Smooth muscle cell (in vitro differentiated cells): ENCODE measurements around the gene TMEM150B. TPM values are rescaled to one million over a fixed set of nuclear protein-coding genes. Genes with fewer than 3 reads are reported as not detected.

Experiments used
- DNase-seq: peaks from one replicate; lab custom pipeline; 2025; ENCODE audit not compliant: unreplicated experiment; lab: John Stamatoyannopoulos, UW
- H2AFZ ChIP-seq: fragments of 200-600 bp; sonication (generic); 2 replicates; pipeline ENCODE4 v1.6.0; 2016; ENCODE audit warnings: antibody characterized with exemption, low read depth, mild to moderate bottlenecking
- H3F3A ChIP-seq: fragments of 200-600 bp; sonication (generic); 2 replicates; pipeline ENCODE4 v1.6.0; 2017; ENCODE audit warnings: antibody characterized with exemption, low read depth
- H3K27ac ChIP-seq: fragments of 200-600 bp; sonication (generic); 2 replicates; pipeline ENCODE4 v1.5.1; 2016; ENCODE audit warnings: low read depth, mild to moderate bottlenecking
- H3K27me3 ChIP-seq: fragments of 200-600 bp; sonication (generic); 2 replicates; pipeline ENCODE4 v1.6.1; 2016; ENCODE audit warnings: low read depth, mild to moderate bottlenecking
- H3K36me3 ChIP-seq: fragments of 200-600 bp; sonication (generic); 2 replicates; pipeline ENCODE4 v1.5.1; 2016; ENCODE audit warnings: low read depth
- H3K4me1 ChIP-seq: fragments of 200-600 bp; sonication (generic); 2 replicates; pipeline ENCODE4 v1.5.1; 2016; ENCODE audit warnings: low read depth
- H3K4me2 ChIP-seq: fragments of 200-600 bp; sonication (generic); 2 replicates; pipeline ENCODE4 v1.6.0; 2016; ENCODE audit warnings: mild to moderate bottlenecking
- H3K4me3 ChIP-seq: fragments of 200-600 bp; sonication (generic); 2 replicates; pipeline ENCODE4 v1.5.1; 2016; ENCODE audit warnings: mild to moderate bottlenecking
- H3K79me2 ChIP-seq: fragments of 200-600 bp; sonication (generic); 2 replicates; pipeline ENCODE4 v1.6.0; 2016; ENCODE audit warnings: low read depth, mild to moderate bottlenecking
- H3K9ac ChIP-seq: fragments of 200-600 bp; sonication (generic); 2 replicates; pipeline ENCODE4 v1.6.0; 2016; ENCODE audit warnings: low read depth
- H3K9me3 ChIP-seq: fragments of 200-600 bp; sonication (generic); replicated peaks from 2 replicates; pipeline ENCODE4 v1.5.1; 2016; ENCODE audit warnings: low read depth
- H4K20me1 ChIP-seq: fragments of 200-600 bp; sonication (generic); 2 replicates; pipeline ENCODE4 v1.6.0; 2016; ENCODE audit warnings: low read depth
- WGBS: methylation state at CpG from one replicate; pipeline ENCODE4 v1.1.7; 2016; ENCODE audit warnings: low lambda C conversion rate; 5-methylcytosine and 5-hydroxymethylcytosine counted together
- polyA plus RNA-seq: library from polyadenylated mRNA; unstranded; fragments of >200 nt; fragmentation: Nextera tagmentation; extraction: Ambion mirVana; gene quantifications from 2 replicates; pipeline ENCODE4 v1.2.1, GENCODE V29; 2016
- total RNA-seq: library from RNA; depleted of rRNA; stranded (reverse); fragments of >200 nt; gene quantifications from 2 replicates; pipeline ENCODE4 v1.2.3, GENCODE V29; 2014
- TF ChIP-seq, protein P1 (sequence below): fragments of 200-600 bp; sonication (generic); IDR thresholded peaks from 2 replicates; pipeline ENCODE4 v1.5.1; 2017; ENCODE audit warnings: borderline replicate concordance, mild to moderate bottlenecking, antibody characterized with exemption; ENCODE audit not compliant: insufficient read depth, poor library complexity, severe bottlenecking

Gene TMEM150B
- total and polyA plus RNA-seq, 2 experiments from 2014 or later, result not detected

DNA sequence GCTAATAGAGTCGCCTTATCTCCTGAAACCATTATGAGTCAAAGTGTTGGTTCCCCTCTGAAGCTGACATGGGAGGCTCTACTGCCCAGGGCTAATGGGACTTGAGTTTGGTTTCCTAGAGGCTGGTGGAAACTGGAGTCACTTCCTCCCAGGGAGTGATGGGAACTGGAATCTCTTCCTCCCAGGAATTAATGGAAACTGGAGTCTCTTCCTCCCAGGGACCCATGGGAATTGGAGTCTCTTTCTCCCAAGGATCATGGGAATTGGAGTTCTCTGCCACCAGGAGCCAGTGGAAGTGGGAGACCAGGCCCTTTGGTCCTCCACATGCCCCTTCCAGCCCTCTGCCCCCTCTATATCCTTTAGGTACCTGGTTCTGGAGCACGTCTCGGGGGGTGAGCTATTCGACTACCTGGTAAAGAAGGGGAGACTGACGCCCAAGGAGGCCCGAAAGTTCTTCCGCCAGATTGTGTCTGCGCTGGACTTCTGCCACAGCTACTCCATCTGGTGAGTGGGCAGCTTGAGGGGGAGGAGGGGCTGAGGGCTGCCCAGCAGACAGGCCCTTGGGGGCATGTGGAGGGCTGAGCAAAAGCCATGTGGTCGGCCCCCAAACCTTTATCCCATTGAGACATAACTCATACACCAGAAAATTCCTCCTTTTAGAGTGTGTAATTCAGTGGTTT lies 35.9 kb downstream of the TMEM150B start:
- Histone ChIP-seq H3K4me3 (no peak overlapping the region), H3K36me3 (no peaks in the 10 kb centered on the region), H3F3A (no peaks in the 10 kb centered on the region), H3K4me2 (no peak overlapping the region), H3K79me2 (peaks cover 2% of the 10 kb centered on the region), H3K4me1 (peaks cover 9% of the 10 kb centered on the region), H3K9ac (no peak overlapping the region), H3K9me3 (no peaks in the 10 kb centered on the region), H3K27ac (no peak overlapping the region), H2AFZ (no peak overlapping the region), H4K20me1 (no peaks in the 10 kb centered on the region), H3K27me3 (no peaks in the 10 kb centered on the region)
- no peak for DNase-seq
- 97% methylated on average over 9 of the region's 9 CpGs for WGBS
- TF ChIP-seq, protein P1, sequence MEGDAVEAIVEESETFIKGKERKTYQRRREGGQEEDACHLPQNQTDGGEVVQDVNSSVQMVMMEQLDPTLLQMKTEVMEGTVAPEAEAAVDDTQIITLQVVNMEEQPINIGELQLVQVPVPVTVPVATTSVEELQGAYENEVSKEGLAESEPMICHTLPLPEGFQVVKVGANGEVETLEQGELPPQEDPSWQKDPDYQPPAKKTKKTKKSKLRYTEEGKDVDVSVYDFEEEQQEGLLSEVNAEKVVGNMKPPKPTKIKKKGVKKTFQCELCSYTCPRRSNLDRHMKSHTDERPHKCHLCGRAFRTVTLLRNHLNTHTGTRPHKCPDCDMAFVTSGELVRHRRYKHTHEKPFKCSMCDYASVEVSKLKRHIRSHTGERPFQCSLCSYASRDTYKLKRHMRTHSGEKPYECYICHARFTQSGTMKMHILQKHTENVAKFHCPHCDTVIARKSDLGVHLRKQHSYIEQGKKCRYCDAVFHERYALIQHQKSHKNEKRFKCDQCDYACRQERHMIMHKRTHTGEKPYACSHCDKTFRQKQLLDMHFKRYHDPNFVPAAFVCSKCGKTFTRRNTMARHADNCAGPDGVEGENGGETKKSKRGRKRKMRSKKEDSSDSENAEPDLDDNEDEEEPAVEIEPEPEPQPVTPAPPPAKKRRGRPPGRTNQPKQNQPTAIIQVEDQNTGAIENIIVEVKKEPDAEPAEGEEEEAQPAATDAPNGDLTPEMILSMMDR, result no peak

DNA sequence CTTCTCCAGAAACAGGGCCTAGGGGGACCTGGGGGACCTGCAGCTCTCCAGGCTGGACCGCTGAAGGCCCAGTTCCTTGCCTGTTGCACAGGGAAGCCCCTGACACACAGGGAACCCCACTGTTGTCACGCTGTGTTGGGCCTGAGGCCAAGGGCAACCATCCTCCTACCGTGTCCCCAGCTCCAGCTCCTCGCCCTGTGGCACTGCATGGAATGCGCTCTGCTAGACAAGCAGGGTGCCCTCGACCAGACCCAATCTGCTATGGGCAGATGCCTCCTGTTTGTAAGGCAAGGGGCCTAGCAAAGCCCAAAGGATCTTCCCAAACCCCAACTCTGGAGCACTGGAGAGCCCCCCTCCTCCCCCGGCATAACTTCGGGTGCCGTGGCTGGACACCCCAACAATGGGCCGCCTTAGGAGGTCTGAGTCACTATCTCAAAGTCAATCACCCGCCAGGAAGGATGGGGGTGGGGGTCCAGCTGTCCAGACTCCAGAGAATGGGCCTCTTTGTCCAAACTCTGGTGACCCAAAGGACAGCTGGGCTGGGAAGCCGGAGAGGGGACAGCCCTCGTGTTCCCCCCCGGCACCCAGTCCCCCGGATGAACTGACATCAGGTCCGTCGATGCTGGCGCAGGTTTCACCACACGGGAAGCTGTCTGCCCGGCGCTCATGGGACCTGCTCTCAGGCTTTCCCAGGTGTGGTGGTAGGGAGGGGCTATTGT lies 37.6 kb downstream of the TMEM150B start:
- no peaks in the 10 kb centered on the region for H3K9me3 ChIP-seq
- no peaks in the 10 kb centered on the region for H3F3A ChIP-seq
- DNase-seq, result no peak
- no peaks in the 10 kb centered on the region for H3K36me3 ChIP-seq
- peaks cover 9% of the 10 kb centered on the region for H3K4me1 ChIP-seq
- no peak overlapping the region for H3K4me2 ChIP-seq
- H2AFZ ChIP-seq, result no peak overlapping the region
- H3K79me2 ChIP-seq, result peaks cover 7% of the 10 kb centered on the region
- H4K20me1 ChIP-seq, result no peaks in the 10 kb centered on the region
- H3K27ac ChIP-seq, result no peak overlapping the region
- TF ChIP-seq, protein P1, result no peak
- H3K9ac ChIP-seq, result no peak overlapping the region
- H3K27me3 ChIP-seq, result no peaks in the 10 kb centered on the region
- WGBS, result 99% methylated on average over 17 of the region's 21 CpGs
- H3K4me3 ChIP-seq, result no peak overlapping the region

DNA sequence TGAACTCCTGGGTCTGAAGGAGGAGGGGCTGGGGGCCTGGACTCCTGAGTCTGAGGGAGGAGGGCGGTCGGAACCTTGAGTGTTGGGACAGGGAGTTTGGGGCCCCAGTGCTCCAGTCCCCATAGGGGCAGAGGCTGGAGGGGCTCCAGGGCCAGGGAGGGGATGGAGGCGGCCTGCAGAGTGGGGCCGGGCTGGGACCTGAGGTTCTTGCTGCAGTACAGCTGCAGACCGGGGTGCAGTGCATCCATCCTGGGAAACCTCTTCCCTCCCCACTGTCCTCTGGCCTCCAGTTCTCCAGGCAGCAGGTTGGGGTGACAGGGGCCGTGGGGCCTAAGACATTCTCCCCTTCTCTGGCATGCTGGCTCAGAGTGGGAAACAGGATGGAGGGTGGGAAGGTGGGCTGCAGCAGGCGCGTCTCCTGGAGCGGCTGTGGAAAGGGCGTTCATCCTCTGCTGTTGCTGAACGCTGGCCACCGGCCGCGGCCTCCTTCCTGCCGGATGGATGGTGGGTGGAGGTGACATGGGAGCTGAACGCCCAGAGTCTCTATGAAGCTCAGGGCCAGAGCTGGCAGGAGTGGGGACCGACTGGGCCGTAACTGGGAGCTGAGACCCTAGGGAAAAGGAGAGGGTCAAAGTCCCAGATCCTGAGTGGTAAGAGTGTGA lies 39.8 kb downstream of the TMEM150B start:
- 50% methylated on average over 16 of the region's 18 CpGs for WGBS
- Histone ChIP-seq H3K4me2 (peak overlapping the region; percentile 94), H2AFZ (no peak overlapping the region), H3K4me1 (peaks cover 12% of the 10 kb centered on the region), H4K20me1 (no peaks in the 10 kb centered on the region), H3F3A (peaks cover 4% of the 10 kb centered on the region), H3K4me3 (peak overlapping the region; percentile 70), H3K9me3 (no peaks in the 10 kb centered on the region), H3K79me2 (peaks cover 7% of the 10 kb centered on the region), H3K9ac (peak overlapping the region; percentile 83), H3K27ac (peak overlapping the region; percentile 7), H3K27me3 (no peaks in the 10 kb centered on the region), H3K36me3 (no peaks in the 10 kb centered on the region)
- DNase-seq, result no peak
- TF ChIP-seq, protein P1, result no peak
